Activated effector memory CD4-positive, alpha-beta T cell treated with Interleukin-2 at 50 U/mL for 16 hours (primary cell): ENCODE measurements around the gene RTP4.
"Not testable (repeated sequence)": the region's sequence is repeated elsewhere in the genome, so short reads cannot be mapped to it uniquely, and the experiment has no call there.

Experiments
- DNase-seq: peaks from one replicate; pipeline ENCODE4 v3.0.0-alpha.2; 2020

RTP4 gene

DNA sequence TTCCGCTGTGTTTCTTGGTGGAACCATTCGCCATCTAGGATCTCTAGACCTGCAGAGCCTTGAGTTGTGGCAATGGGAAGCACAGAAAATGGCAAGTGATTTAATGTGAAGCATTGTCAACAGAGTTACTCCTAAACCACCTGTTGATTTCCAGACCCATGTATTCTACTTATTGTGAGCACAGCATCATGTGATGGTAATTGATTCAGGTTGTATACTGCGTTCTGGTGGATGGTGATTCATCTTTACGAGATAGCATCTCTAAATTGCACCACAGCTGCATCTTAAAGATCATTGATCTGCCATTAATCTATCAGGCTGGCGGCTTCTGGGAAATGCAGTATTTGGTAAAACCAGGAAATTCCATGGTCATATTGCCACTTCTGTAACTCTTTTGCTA lies 7.4 kb downstream of the RTP4 start:
- no peak for DNase-seq

DNA sequence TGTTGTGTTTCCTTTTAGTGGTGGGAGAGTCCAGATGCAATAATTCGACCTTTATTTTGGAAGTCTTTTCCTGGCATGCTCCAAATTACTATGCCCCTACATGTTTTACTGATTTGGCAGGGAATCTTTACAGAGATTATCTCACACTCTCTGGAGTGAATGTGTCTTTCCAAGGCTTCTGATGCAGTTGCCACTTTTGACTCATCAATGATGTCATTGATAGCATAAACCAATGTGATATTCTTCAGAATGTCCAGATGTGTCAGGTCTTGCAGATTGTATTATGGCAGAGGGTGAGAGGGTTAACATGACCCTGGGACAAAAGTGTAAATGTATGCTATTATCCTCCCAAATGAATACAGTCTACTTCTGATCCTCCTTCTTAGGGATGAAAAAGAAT lies 9.7 kb downstream of the RTP4 start:
- DNase-seq, result no peak

DNA sequence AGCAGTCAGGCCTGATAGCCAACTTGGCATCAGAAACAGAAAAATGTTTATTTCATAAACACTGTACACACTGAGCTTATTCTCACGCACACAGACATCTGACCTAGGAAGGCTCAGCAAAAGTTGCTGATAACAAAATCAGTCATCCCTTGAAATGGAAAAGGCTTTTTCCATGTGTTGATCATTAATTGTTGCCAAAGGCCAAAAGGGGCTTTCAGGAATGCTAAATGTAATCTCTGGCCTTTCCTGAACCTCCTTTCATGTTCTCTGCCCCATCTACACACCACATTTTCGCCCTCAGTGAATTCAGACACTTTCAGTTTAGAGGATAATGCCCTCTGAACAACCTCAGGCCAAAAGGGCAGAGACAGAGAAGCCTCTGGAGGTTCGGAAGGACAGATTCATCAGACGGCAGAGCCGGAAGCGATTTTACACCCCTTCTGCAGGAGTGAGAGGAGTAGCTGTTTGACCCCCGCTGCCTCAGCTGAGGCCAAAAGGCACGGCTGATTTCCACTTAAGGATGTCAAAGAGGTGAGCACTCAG lies 14.5 kb downstream of the RTP4 start:
- DNase-seq, result no peak

DNA sequence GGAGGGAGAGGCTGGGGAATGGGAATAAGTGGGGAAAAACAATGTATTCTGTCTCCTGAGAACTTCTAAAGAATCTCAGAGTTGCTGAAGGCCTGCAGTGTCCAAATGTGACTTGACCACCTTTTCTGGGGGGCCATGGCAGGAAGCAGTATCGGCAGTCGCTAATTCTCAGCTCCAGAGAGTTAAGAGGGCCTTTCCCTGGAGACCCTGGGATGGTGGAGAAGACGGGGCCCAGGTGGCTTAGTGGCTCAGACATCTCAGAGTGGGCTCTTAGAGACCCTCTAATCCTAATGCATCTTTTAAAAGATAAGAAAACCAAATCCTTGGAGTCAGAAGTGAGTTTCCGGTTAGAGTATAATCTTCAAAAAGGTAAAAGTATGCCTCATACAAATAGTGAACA lies 15.1 kb downstream of the RTP4 start:
- DNase-seq, result no peak

DNA sequence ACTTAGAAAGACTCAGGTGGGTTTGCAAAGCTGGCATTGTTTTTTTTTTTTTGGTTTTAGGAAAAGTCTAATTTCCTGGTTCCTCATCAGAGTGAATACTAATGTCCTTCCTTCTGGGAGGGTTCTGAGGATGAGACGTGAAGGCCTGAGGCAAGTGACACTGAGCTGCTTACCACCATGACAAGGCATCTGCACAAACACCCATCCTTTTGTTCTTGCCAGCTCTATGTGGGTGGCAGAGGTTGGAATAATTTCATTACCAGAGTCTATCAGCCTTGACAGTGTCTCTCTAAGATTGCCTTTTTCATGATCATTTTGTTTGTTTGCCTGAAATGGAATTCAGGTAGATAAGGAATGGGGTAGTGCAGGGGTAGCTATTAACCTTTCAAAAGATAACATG lies 17.1 kb downstream of the RTP4 start:
- no peak for DNase-seq

DNA sequence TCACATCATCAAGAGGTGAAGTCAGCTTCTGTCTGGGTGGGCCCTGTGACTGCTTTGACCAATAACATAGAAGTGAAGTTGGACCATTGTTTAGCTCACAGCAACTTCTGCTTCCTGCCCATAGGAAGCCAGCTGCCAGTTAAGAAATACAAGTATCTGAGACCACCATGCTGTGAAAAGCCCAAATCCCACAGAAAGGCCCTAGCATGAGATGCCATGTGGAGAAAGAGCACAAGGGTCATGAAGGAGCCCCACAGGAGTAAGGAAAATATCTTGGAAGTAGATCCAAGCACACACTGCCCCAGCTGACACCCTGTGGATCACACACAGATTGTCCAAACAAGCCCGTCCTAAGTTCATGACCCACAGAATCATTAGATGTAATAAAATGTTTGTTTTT lies 28.5 kb downstream of the RTP4 start:
- no peak for DNase-seq

DNA sequence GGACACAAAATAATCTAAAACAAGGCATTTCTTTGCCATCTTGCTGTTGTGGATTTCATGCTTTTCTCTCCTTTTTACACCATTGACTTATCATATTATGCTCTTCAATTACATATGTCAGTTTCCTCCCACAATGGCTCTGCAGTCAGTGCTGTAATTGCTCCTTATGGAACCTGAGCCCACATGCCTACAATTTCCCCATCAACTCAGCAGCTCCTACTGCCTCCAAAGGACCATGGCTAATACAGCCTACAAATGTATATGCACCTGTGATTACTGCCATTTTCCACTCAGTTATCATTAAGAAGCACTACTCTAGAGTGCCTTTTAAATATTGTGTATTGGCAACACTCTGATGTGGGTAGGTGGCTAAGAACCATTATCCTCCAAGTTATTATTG lies 30.8 kb downstream of the RTP4 start:
- DNase-seq, result no peak

DNA sequence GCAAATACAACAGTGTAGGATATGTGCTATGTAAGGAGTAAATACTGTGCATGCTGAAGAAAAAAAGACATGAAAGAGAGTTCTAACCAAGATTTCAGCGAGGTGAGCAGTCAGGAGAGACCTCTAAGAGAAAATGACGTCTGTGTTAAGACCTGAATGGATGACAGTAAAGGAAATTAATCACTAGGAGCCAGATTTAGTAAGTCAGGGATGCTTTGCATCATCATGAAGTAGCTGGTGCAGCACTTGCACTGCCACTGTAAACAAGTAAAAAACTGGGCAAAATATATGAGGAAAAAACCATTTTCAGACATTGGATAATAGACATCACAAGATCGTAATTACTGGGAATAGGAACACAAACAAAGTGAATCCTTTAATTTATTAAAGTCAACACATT lies 32.6 kb downstream of the RTP4 start:
- DNase-seq, result no peak

DNA sequence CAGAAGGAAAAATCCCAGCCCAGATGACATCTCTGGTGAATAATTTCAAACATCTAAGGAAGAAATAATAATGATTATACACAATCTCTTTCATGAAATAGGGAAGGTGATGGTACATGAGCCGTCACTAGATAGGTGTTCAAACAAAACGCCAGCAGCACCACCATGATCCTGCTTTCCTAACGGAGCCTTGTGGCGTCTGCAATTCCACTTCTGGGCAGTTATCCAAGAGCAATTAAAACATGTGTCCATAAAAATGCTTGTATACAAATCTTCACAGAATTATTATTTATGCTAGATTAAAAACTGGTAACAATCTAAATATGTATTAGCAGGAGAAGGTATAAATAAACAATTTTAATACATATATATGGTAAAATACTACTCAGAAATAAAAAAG lies 33.7 kb downstream of the RTP4 start:
- DNase-seq, result no peak

DNA sequence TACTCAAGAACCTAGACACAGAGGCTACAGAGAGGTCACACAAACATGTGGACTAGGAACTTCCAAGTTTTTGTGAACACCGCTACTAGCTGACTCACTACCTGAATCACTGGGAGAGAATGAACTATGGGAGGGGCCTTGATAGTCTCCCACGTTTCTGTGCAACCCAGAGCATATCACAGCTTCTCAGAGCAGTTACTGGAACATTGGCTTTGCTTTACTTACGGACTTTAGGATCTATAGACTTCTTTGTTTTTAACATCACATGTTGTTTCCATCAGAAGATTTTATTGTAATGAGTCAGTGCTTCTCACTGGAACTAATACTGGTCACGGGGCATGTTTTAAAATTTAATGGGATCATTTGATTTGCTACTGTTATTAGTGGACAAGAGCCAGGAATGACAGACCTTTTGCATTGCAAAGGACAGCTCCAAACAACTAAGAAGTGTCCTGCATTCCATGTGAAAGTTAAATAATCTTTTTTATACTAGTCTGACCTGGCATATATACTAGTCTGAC lies 35.6 kb downstream of the RTP4 start:
- no peak for DNase-seq

DNA sequence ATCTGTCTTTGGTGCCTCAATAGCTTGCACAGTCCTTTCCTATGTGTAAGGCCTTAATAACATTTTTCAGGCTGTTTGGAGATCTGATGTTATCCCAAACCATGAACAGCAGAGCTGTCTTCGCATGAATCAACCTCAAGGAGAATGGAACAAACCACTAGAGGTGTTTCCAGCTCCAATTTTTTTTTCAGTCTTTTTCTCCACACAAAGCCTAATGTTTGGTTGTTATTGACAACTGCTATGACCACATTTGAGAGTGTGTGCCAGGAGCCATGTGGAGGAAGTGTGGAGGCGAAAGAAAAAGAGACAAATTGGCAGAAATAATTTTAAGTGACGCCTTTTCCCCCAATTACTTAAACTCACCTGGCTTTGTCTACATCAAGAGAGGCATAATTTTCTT lies 38.7 kb downstream of the RTP4 start:
- DNase-seq, result no peak

DNA sequence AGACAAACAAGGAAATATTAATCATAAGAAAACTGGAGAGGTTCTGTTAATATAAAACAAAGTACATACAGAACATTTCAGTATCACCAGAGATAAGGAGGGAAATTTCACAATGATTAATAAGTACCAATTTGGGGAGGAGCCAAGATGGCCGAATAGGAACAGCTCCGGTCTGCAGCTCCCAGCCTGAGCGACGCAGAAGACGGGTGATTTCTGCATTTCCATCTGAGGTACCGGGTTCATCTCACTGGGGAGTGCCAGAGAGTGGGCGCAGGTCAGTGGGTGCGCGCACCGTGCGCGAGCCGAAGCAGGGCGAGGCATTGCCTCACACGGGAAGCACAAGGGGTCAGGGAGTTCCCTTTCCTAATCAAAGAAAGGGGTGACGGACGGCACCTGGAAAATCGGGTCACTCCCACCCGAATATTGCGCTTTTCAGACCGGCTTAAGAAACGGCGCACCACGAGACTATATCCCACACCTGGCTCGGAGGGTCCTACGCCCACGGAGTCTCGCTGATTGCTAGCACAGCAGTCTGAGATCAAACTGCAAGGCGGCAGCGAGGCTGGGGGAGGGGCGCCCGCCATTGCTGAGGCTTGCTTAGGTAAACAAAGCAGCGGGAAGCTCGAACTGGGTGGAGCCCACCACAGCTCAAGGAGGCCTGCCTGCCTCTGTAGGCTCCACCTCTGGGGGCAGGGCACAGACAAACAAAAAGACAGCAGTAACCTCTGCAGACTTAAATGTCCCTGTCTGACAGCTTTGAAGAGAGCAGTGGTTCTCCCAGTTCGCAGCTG lies 44.0 kb downstream of the RTP4 start:
- DNase-seq, result not testable (repeated sequence)
